ENCODE measurements around the gene MICB.
A peak's percentile ranks its signal among the peaks of the same experiment; 100 is the strongest.

Gene MICB

DNA sequence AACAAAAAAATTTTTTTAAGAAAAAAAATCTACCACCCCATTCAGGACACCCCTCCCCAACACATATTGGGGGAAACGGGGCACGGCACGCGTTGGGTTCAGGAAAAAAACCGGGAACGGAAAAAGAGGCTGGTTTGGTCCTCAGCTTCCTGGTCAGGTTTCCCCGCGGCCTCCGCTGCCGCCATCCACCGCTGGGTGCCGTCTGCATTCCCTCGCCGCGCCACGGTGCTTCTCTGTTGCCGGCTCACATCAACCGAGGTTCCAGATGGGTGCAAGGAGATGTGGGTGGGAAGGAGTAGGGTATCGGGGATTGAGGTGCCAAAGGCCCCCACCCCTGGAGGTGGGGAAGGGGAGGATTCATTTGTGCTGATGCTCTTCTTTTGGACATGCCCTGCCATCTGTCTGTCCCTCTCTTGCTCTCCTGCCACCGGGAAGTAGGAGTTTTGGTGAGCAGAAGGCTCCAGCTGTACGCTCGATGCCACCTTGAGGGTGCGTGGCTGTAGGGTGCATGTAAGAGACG, 36.6 kb downstream of the MICB start:
- H3K4me3 Mint-ChIP-seq, result no peak overlapping the region
- no peak overlapping the region for H3K27ac Mint-ChIP-seq
- H3K9me3 Mint-ChIP-seq, result no peaks in the 10 kb centered on the region
- no peaks in the 10 kb centered on the region for H3K27me3 Mint-ChIP-seq (ENCODE audit: low read depth)
- peaks cover 71% of the 10 kb centered on the region for H3K36me3 Mint-ChIP-seq (ENCODE audit: low read depth)
- H3K4me1 Mint-ChIP-seq (ENCODE audit: low read depth), result peaks cover 31% of the 10 kb centered on the region

- no peaks in the 10 kb centered on the region for H3K9me3 Mint-ChIP-seq
- no peaks in the 10 kb centered on the region for H3K27me3 Mint-ChIP-seq (ENCODE audit: low read depth)
- peaks cover 71% of the 10 kb centered on the region for H3K36me3 Mint-ChIP-seq (ENCODE audit: low read depth)
- H3K4me3 Mint-ChIP-seq, result no peak overlapping the region
- peaks cover 40% of the 10 kb centered on the region for H3K4me1 Mint-ChIP-seq (ENCODE audit: low read depth)
- no peak overlapping the region for H3K27ac Mint-ChIP-seq
Measured at GRCh38 chr6:31535538-31536324, 37.8 kb downstream of the MICB start.

GRCh38 chr6:31538805-31539400, 41.0 kb downstream of the MICB start:
- Mint-ChIP-seq H3K9me3 (no peaks in the 10 kb centered on the region), H3K27me3 (ENCODE audit: low read depth) (no peaks in the 10 kb centered on the region), H3K4me1 (ENCODE audit: low read depth) (peaks cover 44% of the 10 kb centered on the region), H3K36me3 (ENCODE audit: low read depth) (peaks cover 58% of the 10 kb centered on the region), H3K27ac (peak overlapping the region; percentile 13), H3K4me3 (peak overlapping the region; percentile 93)

GRCh38 chr6:31540640-31541039, 42.7 kb downstream of the MICB start:
- H3K4me3 Mint-ChIP-seq, result peak overlapping the region; percentile 93
- H3K36me3 Mint-ChIP-seq (ENCODE audit: low read depth), result peaks cover 44% of the 10 kb centered on the region
- peak overlapping the region; percentile 86 for H3K27ac Mint-ChIP-seq
- H3K4me1 Mint-ChIP-seq (ENCODE audit: low read depth), result peaks cover 42% of the 10 kb centered on the region
- H3K27me3 Mint-ChIP-seq (ENCODE audit: low read depth), result no peaks in the 10 kb centered on the region
- no peaks in the 10 kb centered on the region for H3K9me3 Mint-ChIP-seq

DNA sequence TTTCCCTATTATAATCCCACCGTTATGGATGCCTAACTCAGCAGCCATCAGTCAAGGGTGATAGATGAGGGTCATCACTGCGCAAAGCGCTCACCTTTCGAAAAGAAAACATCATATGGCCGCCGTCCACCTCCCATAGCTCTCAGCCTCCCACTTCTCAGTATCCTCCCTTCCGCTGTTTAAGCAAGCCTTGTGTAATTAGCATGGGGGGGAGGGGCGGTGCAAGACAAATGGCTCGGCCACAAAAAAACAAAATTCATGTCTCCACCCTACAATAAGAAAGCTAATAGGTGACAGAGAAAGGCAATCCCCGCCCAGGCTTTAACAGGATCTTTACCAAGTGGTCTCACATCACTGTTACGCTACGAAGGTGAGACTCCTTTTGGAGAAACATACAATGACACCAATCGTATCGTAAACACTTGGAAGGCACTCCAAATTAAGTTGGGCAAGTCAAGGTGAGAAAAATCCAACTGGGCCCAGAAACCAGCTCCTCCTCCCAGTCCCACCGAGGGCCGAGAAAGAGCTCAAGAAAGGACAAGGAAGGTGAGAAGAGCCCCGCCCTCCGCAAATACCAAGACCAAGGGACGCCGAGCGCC, 43.2 kb downstream of the MICB start:
- H3K36me3 Mint-ChIP-seq (ENCODE audit: low read depth), result peaks cover 39% of the 10 kb centered on the region
- peak overlapping the region; percentile 93 for H3K4me3 Mint-ChIP-seq
- H3K4me1 Mint-ChIP-seq (ENCODE audit: low read depth), result peaks cover 41% of the 10 kb centered on the region
- H3K9me3 Mint-ChIP-seq, result no peaks in the 10 kb centered on the region
- H3K27ac Mint-ChIP-seq, result peak overlapping the region; percentile 87
- no peaks in the 10 kb centered on the region for H3K27me3 Mint-ChIP-seq (ENCODE audit: low read depth)

DNA sequence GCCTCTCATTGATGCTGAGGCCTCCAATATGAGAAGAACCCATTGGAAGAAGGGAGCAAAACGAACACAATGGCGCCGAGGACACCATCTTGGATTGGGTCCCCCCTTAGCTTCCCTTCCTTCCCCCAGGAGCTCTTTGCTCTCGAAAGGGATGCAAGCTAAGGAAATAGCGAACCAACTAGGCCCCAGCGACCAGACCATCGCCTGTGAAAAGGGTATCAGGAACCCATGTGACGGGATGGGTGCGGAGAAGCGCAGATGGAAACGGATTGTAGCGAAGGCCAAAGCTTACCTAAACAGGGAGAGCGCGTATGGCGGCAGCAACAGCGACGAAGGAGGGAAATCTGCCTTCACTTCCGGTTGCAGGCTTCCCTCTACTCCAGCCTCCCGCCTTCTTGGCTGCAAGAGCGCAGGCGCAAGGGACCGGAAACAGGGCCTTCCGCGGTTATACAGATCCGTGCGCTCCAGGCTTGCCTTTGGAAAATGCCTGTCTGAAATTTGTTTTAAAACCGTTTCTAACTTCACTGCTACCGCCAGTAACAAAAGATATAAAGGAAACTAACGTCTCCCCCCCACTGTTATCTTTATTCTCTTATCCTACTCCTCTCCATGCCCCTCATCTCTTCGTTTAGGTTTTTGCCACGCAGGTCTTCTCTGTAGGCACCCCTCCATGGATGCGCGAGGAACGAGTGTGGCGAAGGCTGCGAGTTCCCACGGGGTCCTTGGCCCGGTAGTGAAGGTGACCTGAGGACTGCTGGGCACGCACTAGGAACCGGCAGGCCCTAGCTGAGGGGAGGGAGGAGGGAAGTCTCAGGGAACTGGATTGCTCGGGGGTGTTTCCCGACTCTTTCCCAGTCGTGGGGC, 43.9 kb downstream of the MICB start, which contains the start of gene DDX39B:
DDX39B (minus strand) TSS at position 346 of the 864 bp plus-strand sequence. CDS start 1,471 bp downstream, outside the sequence.
- Mint-ChIP-seq H3K27ac (peak within 1 kb of the TSS; percentile 87), H3K36me3 (ENCODE audit: low read depth) (peaks cover 33% of the 10 kb centered on the region), H3K4me3 (peak within 1 kb of the TSS; percentile 93), H3K27me3 (ENCODE audit: low read depth) (no peaks in the 10 kb centered on the region), H3K4me1 (ENCODE audit: low read depth) (peaks cover 43% of the 10 kb centered on the region), H3K9me3 (no peaks in the 10 kb centered on the region)

DNA sequence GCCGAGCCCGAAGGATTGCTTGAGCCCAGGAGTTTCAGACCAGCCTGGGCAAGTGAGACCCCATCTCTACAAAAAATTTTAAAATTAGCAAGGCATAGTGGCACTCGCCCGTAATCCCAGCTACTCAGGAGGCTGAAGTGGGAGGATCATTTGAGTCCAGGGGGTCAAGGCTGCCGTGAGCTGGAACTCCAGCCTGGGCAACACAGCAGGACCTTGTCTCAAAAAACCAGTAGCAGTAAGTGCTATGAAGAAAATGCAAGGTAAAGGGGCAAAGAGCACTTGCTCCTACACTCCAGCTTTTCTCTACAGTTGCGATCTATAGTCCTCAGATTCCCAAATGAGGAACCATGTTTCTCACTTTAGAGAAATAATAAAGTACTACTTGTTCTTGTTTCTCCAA, 45.7 kb downstream of the MICB start:
- H3K4me1 Mint-ChIP-seq (ENCODE audit: low read depth), result peaks cover 47% of the 10 kb centered on the region
- H3K36me3 Mint-ChIP-seq (ENCODE audit: low read depth), result peaks cover 26% of the 10 kb centered on the region
- H3K27ac Mint-ChIP-seq, result no peak overlapping the region
- H3K27me3 Mint-ChIP-seq (ENCODE audit: low read depth), result no peaks in the 10 kb centered on the region
- H3K9me3 Mint-ChIP-seq, result no peaks in the 10 kb centered on the region
- no peak overlapping the region for H3K4me3 Mint-ChIP-seq

- Mint-ChIP-seq H3K4me3 (no peak overlapping the region), H3K4me1 (ENCODE audit: low read depth) (peaks cover 42% of the 10 kb centered on the region), H3K27me3 (ENCODE audit: low read depth) (no peaks in the 10 kb centered on the region), H3K36me3 (ENCODE audit: low read depth) (peaks cover 18% of the 10 kb centered on the region), H3K9me3 (no peaks in the 10 kb centered on the region), H3K27ac (no peak overlapping the region)
Measured at GRCh38 chr6:31544676-31545075, 46.7 kb downstream of the MICB start.

GRCh38 chr6:31545291-31545690, 47.3 kb downstream of the MICB start:
- Mint-ChIP-seq H3K4me1 (ENCODE audit: low read depth) (peaks cover 37% of the 10 kb centered on the region), H3K36me3 (ENCODE audit: low read depth) (peaks cover 15% of the 10 kb centered on the region), H3K27ac (no peak overlapping the region), H3K27me3 (ENCODE audit: low read depth) (no peaks in the 10 kb centered on the region), H3K9me3 (no peaks in the 10 kb centered on the region), H3K4me3 (no peak overlapping the region)

- Mint-ChIP-seq H3K36me3 (ENCODE audit: low read depth) (peaks cover 12% of the 10 kb centered on the region), H3K9me3 (no peaks in the 10 kb centered on the region), H3K27me3 (ENCODE audit: low read depth) (no peaks in the 10 kb centered on the region), H3K4me3 (peak within 1 kb of the TSS; percentile 92), H3K27ac (peak within 1 kb of the TSS; percentile 90), H3K4me1 (ENCODE audit: low read depth) (peaks cover 38% of the 10 kb centered on the region)
Measured at GRCh38 chr6:31546339-31546957, 48.5 kb downstream of the MICB start, which contains the start of gene ATP6V1G2. ATP6V1G2 (minus strand) TSS chr6:31546608; CDS start chr6:31546559, 49 bp downstream.

GRCh38 chr6:31546958-31547726, 49.2 kb downstream of the MICB start, which contains the start of gene NFKBIL1:
NFKBIL1 (plus strand) TSS chr6:31547608; CDS start chr6:31547695, 87 bp downstream.
- peaks cover 37% of the 10 kb centered on the region for H3K4me1 Mint-ChIP-seq (ENCODE audit: low read depth)
- peak within 1 kb of the TSS; percentile 90 for H3K27ac Mint-ChIP-seq
- no peaks in the 10 kb centered on the region for H3K27me3 Mint-ChIP-seq (ENCODE audit: low read depth)
- H3K9me3 Mint-ChIP-seq, result no peaks in the 10 kb centered on the region
- H3K4me3 Mint-ChIP-seq, result peak within 1 kb of the TSS; percentile 92
- H3K36me3 Mint-ChIP-seq (ENCODE audit: low read depth), result peaks cover 13% of the 10 kb centered on the region

DNA sequence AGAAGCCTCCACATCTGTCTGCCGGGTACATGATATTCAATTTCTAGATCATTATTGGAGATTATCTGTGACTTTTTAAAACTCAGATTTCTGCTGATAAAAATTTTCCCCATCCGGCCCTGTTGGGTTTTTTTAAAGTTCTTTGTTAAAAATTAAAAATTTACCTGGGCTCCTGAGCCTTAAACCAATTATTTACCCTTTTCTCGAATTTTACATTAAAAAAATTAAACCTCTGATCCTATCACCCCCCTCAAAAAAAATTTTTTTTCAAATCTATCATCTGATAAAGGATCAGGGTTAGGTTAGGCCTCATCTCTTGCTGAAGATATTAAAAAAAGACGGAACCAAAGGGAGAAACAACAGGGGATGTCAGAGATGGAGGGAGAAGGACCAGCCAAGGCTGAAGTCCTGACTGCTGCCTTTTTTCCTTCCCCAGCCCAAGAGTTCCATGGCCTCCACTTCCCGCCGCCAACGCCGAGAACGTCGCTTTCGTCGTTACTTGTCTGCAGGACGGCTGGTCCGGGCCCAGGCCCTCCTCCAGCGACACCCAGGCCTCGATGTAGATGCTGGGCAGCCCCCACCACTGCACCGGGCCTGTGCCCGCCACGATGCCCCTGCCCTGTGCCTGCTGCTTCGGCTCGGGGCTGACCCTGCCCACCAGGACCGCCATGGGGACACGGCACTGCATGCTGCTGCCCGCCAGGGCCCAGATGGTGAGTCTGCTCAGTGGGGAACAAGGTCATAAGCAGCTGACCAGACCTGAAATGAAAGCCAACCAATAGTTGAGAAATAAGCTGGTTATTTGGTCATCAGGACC, 50.0 kb downstream of the MICB start:
- peak overlapping the region; percentile 92 for H3K4me3 Mint-ChIP-seq
- peaks cover 15% of the 10 kb centered on the region for H3K36me3 Mint-ChIP-seq (ENCODE audit: low read depth)
- peaks cover 35% of the 10 kb centered on the region for H3K4me1 Mint-ChIP-seq (ENCODE audit: low read depth)
- no peaks in the 10 kb centered on the region for H3K27me3 Mint-ChIP-seq (ENCODE audit: low read depth)
- H3K27ac Mint-ChIP-seq, result peak overlapping the region; percentile 90
- H3K9me3 Mint-ChIP-seq, result no peaks in the 10 kb centered on the region

All from T-helper 1 cell treated with Interleukin-12 subunit alpha and Interleukin-12 subunit beta and Interleukin-4 antibody, amounts not matched to agents 30 μg/mL and 1 μg/mL, for 36 hours (primary cell).